HEK293T (cell line): ENCODE results near the gene PALMD.

Source experiments
- ARNT ChIP-seq: fragments of 450-650 bp; IDR thresholded peaks from 2 replicates; pipeline ENCODE4 v1.6.1; 2017; ENCODE audit warnings: mild to moderate bottlenecking
- BHLHE40 ChIP-seq: fragments of 450-650 bp; IDR thresholded peaks from 2 replicates; pipeline ENCODE4 v1.6.1; 2016; ENCODE audit warnings: mild to moderate bottlenecking, moderate library complexity, borderline replicate concordance
- ELF4 ChIP-seq: fragments of 450-650 bp; IDR thresholded peaks from 2 replicates; pipeline ENCODE4 v1.6.1; 2017; ENCODE audit warnings: antibody characterized with exemption
- FOXA1 ChIP-seq: fragments of 450-650 bp; IDR thresholded peaks from 2 replicates; pipeline ENCODE4 v1.6.1; 2016; ENCODE audit warnings: mild to moderate bottlenecking
- FOXK2 ChIP-seq: fragments of 450-650 bp; IDR thresholded peaks from 2 replicates; pipeline ENCODE4 v1.6.1; 2016; ENCODE audit warnings: mild to moderate bottlenecking
- FOXM1 ChIP-seq: fragments of 450-650 bp; IDR thresholded peaks from 2 replicates; pipeline ENCODE4 v1.6.1; 2017; ENCODE audit warnings: mild to moderate bottlenecking, borderline replicate concordance
- HDGF ChIP-seq: fragments of 450-650 bp; IDR thresholded peaks from 2 replicates; pipeline ENCODE4 v1.6.1; 2017; ENCODE audit warnings: antibody characterized with exemption, borderline replicate concordance
- L3MBTL2 ChIP-seq: fragments of 450-650 bp; conservative IDR thresholded peaks from 2 replicates; pipeline ENCODE4 v1.6.1; 2016; ENCODE audit warnings: mild to moderate bottlenecking
- NFRKB ChIP-seq: fragments of 450-650 bp; IDR thresholded peaks from 2 replicates; pipeline ENCODE4 v1.6.1; 2016; ENCODE audit warnings: mild to moderate bottlenecking, moderate library complexity
- SP1 ChIP-seq: fragments of 450-650 bp; IDR thresholded peaks from 2 replicates; pipeline ENCODE4 v1.6.1; 2017
- SUZ12 ChIP-seq: fragments of 450-650 bp; IDR thresholded peaks from 2 replicates; pipeline ENCODE4 v1.6.1; 2016; ENCODE audit warnings: mild to moderate bottlenecking
- TARDBP ChIP-seq: fragments of 450-650 bp; IDR thresholded peaks from 2 replicates; pipeline ENCODE4 v1.6.1; 2016

DNA sequence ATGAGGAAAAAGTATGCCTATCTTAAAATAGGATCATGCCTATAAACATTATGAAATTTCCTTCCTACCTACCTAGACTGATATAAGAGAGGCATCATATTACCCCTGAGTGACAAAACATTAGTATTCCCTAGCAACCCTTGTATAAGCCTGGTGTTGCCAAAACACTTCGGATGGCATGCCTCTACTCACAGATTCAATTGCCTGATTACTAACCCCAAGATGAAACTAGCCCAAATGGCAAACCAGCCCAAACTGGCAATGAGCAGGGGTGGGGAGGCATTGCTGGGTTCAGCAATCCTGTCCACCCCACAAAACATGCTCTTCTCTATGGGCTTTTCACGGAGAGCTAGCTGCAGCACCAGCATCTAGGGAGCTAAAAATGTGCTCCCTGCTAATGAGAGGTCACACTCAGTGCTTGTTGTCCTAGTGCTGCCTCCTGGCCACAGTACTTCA lies 13.9 kb downstream of the PALMD start:
- TF ChIP-seq ELF4, result no peak
- TF ChIP-seq SUZ12, result no peak
- TF ChIP-seq L3MBTL2, result no peak
- TF ChIP-seq TARDBP, result no peak
- TF ChIP-seq BHLHE40, result no peak
- TF ChIP-seq FOXA1, result no peak
- no peak for TF ChIP-seq HDGF
- TF ChIP-seq NFRKB, result no peak
- no peak for TF ChIP-seq SP1
- no peak for TF ChIP-seq ARNT
- no peak for TF ChIP-seq FOXK2
- TF ChIP-seq FOXM1, result no peak
